Gastroesophageal sphincter (tissue), 4 donors: ENCODE data around the gene MAL. TPM values are rescaled to one million over a fixed set of nuclear protein-coding genes. Genes with fewer than 3 reads are reported as not detected.
"Not testable (repeated sequence)": the region's sequence is repeated elsewhere in the genome, so short reads cannot be mapped to it uniquely, and the experiment has no call there.

ENCODE experiments used
- ATAC-seq: fragments of 150-250 bp; one replicate; pipeline ENCODE4 v1.9.1; 2016; ENCODE audit warnings: mild to moderate bottlenecking, moderate library complexity
- H3K27ac ChIP-seq, 4 donors: fragments of 200-600 bp; sonication (generic) in 3 of 4; 1 replicate in 3 of 4; 2 replicates in 1 of 4; pipeline ENCODE4 v1.5.1; 2016 to 2019
- H3K27me3 ChIP-seq: fragments of 200-600 bp; sonication (generic); one replicate; pipeline ENCODE4 v1.5.1; 2019
- H3K36me3 ChIP-seq, 2 donors: fragments of 200-600 bp; sonication (generic); one replicate each; pipeline ENCODE4 v1.5.1; 2019; ENCODE audit warnings: control low read depth in 1 of 2
- H3K4me1 ChIP-seq, 3 donors: fragments of 200-600 bp; sonication (generic); 1 replicate in 2 of 3; 2 replicates in 1 of 3; pipeline ENCODE4 v1.5.1; 2016 to 2019; ENCODE audit warnings: control low read depth in 2 of 3
- H3K4me3 ChIP-seq, 2 donors: fragments of 200-600 bp; sonication (generic); one replicate each; pipeline ENCODE4 v1.5.1; 2019; ENCODE audit warnings: mild to moderate bottlenecking in 1 of 2, moderate library complexity in 1 of 2
- H3K9me3 ChIP-seq, 3 donors: fragments of 200-600 bp; sonication (generic); one replicate each; pipeline ENCODE4 v1.5.1; 2017 to 2019; ENCODE audit warnings: control low read depth in 2 of 3
- EP300 ChIP-seq: sonication (generic); formaldehyde crosslinking; IDR thresholded peaks from one replicate; pipeline ENCODE4 v1.6.1; 2017; ENCODE audit warnings: antibody characterized with exemption, mild to moderate bottlenecking
- POLR2A ChIP-seq, 2 donors: fragments of 450-650 bp; IDR thresholded peaks; one replicate each; pipeline ENCODE4 v1.6.1; 2017; ENCODE audit warnings: antibody characterized with exemption in 2 of 2, mild to moderate bottlenecking in 2 of 2, moderate library complexity in 1 of 2
- POLR2AphosphoS5 ChIP-seq: sonication (generic); formaldehyde crosslinking; IDR thresholded peaks from one replicate; pipeline ENCODE4 v1.6.1; 2017; ENCODE audit warnings: antibody characterized with exemption
- WGBS, 2 donors: methylation state at CpG; one replicate each; pipeline ENCODE4 v1.1.5; 2018; ENCODE audit warnings: low coverage in 1 of 2; 5-methylcytosine and 5-hydroxymethylcytosine counted together
- total RNA-seq, 4 donors: library from RNA; depleted of rRNA; stranded (reverse); fragments of >200 nt; gene quantifications; one replicate each; pipeline ENCODE4 v1.1.0, GENCODE V29; 2016
- TF ChIP-seq, protein P1 (sequence below), 4 experiments: fragments of 200-600 bp in 2 of 4; fragments of 450-650 bp in 2 of 4; sonication (generic) in 1 of 4; IDR thresholded peaks; one replicate each; pipeline ENCODE4 v1.5.1; 2017 to 2019; ENCODE audit warnings: antibody characterized with exemption in 4 of 4, mild to moderate bottlenecking in 2 of 4, moderate library complexity in 2 of 4

The MAL gene
- total RNA-seq, 4 donors from 2014 or later = 21.3 to 39.8 (median 32.0) TPM

DNA sequence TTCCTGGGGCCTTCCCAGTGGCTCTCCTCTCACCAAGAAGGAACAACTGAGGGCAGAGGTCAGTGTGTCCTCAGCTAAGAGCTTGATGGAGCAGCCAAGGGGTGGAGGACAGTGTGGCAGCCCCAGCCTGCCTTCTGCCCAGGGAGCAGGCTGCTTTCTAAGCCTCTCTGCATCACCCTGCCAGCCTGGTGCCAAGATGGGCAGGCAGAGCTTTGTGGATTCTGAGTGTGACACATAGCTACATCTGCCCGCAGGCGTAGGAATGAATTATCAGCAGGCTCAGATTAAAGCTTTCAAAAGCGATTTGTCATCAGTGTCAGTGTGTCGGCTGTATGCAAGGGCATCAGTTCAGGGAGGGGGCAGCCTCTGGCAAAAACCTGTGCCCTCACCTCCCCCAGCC lies 8.7 kb downstream of the MAL start:
- TF ChIP-seq POLR2A (IDR thresholded peaks at IDR 0.05) (no peak), POLR2AphosphoS5 (no peak), EP300 (no peak)
- TF ChIP-seq, protein P1, sequence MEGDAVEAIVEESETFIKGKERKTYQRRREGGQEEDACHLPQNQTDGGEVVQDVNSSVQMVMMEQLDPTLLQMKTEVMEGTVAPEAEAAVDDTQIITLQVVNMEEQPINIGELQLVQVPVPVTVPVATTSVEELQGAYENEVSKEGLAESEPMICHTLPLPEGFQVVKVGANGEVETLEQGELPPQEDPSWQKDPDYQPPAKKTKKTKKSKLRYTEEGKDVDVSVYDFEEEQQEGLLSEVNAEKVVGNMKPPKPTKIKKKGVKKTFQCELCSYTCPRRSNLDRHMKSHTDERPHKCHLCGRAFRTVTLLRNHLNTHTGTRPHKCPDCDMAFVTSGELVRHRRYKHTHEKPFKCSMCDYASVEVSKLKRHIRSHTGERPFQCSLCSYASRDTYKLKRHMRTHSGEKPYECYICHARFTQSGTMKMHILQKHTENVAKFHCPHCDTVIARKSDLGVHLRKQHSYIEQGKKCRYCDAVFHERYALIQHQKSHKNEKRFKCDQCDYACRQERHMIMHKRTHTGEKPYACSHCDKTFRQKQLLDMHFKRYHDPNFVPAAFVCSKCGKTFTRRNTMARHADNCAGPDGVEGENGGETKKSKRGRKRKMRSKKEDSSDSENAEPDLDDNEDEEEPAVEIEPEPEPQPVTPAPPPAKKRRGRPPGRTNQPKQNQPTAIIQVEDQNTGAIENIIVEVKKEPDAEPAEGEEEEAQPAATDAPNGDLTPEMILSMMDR (IDR thresholded peaks at IDR 0.05) = no peak
- Histone ChIP-seq H3K27ac (peak overlapping the region in 1 of 4 donors; percentile 12), H3K9me3 (no peaks in the 10 kb centered on the region), H3K27me3 (peaks cover 40% of the 10 kb centered on the region), H3K36me3 (no peaks in the 10 kb centered on the region), H3K4me1 (peaks cover 0 to 4% (median 0%) of the 10 kb centered on the region in 3 donors), H3K4me3 (no peak overlapping the region)
- no peak for ATAC-seq
- no CpG with 5 or more reads among the region's 4 CpGs for WGBS, 2 donors

DNA sequence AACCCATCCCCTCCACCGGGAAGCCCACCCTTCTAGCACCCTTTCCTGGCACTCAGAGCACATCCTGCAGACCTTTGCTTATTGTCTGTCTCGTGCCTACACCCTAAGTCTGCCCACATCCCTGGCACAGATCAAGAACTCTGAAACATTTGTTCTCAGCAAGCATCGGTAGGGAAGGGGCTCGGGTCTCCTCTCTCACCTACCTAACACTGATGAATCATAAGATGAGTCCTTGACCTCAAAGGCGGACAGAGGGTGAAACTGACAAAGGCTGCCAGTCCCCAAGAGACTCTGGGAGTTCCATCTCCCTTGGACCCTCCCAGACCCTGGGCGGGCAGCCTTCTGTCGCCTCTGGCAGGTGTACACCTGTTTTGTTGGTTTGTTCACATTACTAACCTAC lies 9.3 kb downstream of the MAL start:
- Histone ChIP-seq H3K36me3 (no peaks in the 10 kb centered on the region), H3K9me3 (no peaks in the 10 kb centered on the region), H3K4me1 (peaks cover 0 to 4% (median 0%) of the 10 kb centered on the region in 3 donors), H3K4me3 (no peak overlapping the region), H3K27me3 (peaks cover 40% of the 10 kb centered on the region), H3K27ac (peak overlapping the region in 1 of 4 donors; percentile 12)
- no peak for ATAC-seq
- no peak for TF ChIP-seq EP300
- 90 to 100% methylated on average over 2 of the region's 7 CpGs for WGBS, 2 donors

DNA sequence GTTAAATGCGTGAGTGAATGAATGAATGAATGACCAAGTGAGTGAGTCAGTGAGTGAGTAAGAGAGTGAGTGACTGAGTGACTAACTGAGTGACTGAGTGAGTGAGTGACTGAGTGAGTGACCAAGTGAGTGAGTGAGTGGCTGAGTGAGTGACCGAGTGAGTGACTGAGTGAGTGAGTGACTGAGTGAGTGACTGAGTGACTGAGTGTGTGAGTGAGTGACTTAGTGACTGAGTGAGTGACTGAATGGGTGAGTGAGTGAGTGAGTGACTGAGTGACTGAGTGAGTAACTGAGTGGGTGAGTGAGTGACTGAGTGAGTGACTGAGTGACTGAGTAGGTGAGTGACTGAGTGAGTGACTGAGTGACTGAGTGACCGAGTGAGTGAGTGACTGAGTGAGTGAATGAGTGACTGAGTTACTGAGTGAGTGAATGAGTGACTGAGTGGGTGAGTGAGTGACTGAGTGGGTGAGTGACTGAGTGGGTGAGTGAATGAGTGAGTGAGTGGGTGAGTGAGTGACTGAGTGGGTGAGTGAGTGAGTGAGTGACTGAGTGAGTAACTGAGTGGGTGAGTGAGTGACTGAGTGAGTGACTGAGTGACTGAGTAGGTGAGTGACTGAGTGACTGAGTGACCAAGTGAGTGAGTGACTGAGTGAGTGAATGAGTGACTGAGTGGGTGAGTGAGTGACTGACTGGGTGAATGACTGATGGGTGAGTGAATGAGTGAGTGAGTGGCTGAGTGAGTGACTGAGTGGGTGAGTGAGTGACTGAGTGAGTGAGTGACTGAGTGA lies 11.3 kb downstream of the MAL start:
- H3K36me3 ChIP-seq = no peaks in the 10 kb centered on the region
- peaks cover 0 to 5% (median 0%) of the 10 kb centered on the region in 3 donors for H3K4me1 ChIP-seq
- peaks cover 28% of the 10 kb centered on the region for H3K27me3 ChIP-seq
- ATAC-seq = no peak
- WGBS, 2 donors = 90 to 95% methylated on average over 2 to 3 of the region's 3 CpGs
- H3K9me3 ChIP-seq = no peaks in the 10 kb centered on the region
- no peak overlapping the region for H3K4me3 ChIP-seq
- TF ChIP-seq POLR2AphosphoS5 (no peak), EP300 (no peak), POLR2A (IDR thresholded peaks at IDR 0.05) (no peak)
- TF ChIP-seq, protein P1 (IDR thresholded peaks at IDR 0.05) = no peak
- peak overlapping the region in 1 of 4 donors; percentile 26 for H3K27ac ChIP-seq

DNA sequence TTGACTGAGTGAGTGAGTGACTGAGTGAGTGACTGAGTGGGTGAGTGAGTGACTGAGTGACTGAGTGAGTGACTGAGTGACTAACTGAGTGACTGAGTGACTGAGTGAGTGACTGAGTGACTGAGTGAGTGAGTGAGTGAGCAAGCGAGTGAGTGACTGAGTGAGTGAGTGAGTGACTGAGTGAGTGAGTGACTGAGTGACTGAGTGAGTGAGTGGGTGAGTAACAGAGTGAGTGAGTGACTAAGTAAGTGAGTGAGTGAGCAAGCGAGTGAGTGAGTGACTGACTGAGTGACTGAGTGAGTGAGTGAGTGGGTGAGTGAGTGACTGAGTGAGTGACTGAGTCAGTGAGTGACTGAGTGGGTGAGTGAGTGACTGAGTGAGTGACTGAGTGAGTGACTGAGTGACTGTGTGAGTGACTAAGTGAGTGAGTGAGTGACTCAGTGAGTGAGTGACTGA lies 11.9 kb downstream of the MAL start:
- peaks cover 21% of the 10 kb centered on the region for H3K27me3 ChIP-seq
- H3K4me3 ChIP-seq = no peak overlapping the region
- TF ChIP-seq EP300 (no peak), POLR2AphosphoS5 (no peak), POLR2A (IDR thresholded peaks at IDR 0.05) (no peak)
- TF ChIP-seq, protein P1 (IDR thresholded peaks at IDR 0.05) = no peak
- H3K27ac ChIP-seq = no peak overlapping the region
- H3K36me3 ChIP-seq = no peaks in the 10 kb centered on the region
- 91 to 100% methylated on average over 2 of the region's 2 CpGs for WGBS, 2 donors
- no peaks in the 10 kb centered on the region for H3K9me3 ChIP-seq
- peaks cover 0 to 11% (median under 1%) of the 10 kb centered on the region in 3 donors for H3K4me1 ChIP-seq
- no peak for ATAC-seq

DNA sequence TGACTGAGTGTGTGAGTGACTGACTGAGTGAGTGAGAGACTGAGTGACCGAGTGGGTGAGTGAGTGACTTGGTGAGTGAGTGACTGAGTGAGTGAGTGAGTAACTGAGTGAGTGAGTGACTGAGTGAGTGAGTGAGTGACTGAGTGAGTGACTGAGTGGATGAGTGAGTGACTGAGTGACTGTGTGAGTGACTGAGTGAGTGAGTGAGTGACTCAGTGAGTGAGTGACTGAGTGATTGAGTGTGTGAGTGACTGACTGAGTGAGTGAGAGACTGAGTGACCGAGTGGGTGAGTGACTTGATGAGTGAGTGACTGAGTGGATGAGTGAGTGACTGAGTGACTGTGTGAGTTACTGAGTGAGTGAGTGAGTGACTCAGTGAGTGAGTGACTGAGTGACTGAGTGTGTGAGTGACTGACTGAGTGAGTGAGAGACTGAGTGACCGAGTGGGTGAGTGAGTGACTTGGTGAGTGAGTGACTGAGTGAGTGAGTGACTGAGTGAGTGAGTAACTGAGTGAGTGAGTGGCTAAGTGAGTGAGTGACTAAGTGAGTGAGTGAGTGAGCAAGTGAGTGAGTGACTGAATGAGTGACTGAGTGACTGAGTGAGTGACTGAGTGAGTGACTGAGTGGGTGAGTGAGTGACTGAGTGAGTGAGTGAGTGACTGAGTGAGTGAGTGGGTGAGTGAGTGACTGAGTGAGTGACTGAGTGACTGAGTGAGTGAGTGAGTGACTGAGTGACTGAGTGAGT lies 12.5 kb downstream of the MAL start:
- H3K4me3 ChIP-seq, H3K36me3 ChIP-seq, H3K9me3 ChIP-seq, H3K27ac ChIP-seq, ATAC-seq: not testable (repeated sequence)
- Histone ChIP-seq H3K27me3 (peaks cover 15% of the 10 kb centered on the region), H3K4me1 (peaks cover 0 to 17% (median 7%) of the 10 kb centered on the region in 3 donors)
- WGBS, 2 donors = 79 to 85% methylated on average over 3 of the region's 3 CpGs
